H1 (cell line): ENCODE results near the gene KRT12.

Experiments used
- CTCF ChIP-seq, 3 experiments: IDR thresholded peaks; 1 replicate in 2 of 3; 2 replicates in 1 of 3; pipeline versions ENCODE4 v1.5.1 to v1.6.1; 2011; ENCODE audit warnings: low read length in 3 of 3, mild to moderate bottlenecking in 3 of 3, inconsistent platforms in 2 of 3, low read depth in 1 of 3, moderate library complexity in 1 of 3; ENCODE audit not compliant: insufficient read depth in 1 of 3; ENCODE audit errors: control extremely low read depth in 1 of 3
- EGR1 ChIP-seq: IDR thresholded peaks from 2 replicates; pipeline ENCODE4 v1.6.1; 2011; ENCODE audit warnings: low read depth, low read length, borderline replicate concordance
- JUND ChIP-seq: IDR thresholded peaks from 2 replicates; pipeline ENCODE4 v1.6.1; 2011; ENCODE audit warnings: mild to moderate bottlenecking, improper control_type of control experiment, low read length
- POLR2A ChIP-seq, 2 experiments: IDR thresholded peaks; 1 replicate in 1 of 2; 2 replicates in 1 of 2; pipeline ENCODE4 v1.6.1; 2011; ENCODE audit warnings: low read depth in 2 of 2, low read length in 2 of 2, mild to moderate bottlenecking in 2 of 2; ENCODE audit errors: control extremely low read depth in 1 of 2

- TF ChIP-seq EGR1 (no peak), CTCF (IDR thresholded peaks at IDR 0.05; ENCODE audit: control extremely low read depth in 1 of 3, insufficient read depth in 1 of 3, low read depth in 1 of 3, low read length in 3 of 3) (no peak), JUND (no peak), POLR2A (IDR thresholded peaks at IDR 0.05; ENCODE audit: control extremely low read depth in 1 of 2, low read depth in 2 of 2, low read length in 2 of 2) (no peak)
These were observed 25.8 kb downstream of the KRT12 start for GRCh38 chr17:40841246-40841645.
